Activated CD4-positive, alpha-beta T cell treated with anti-CD3 and anti-CD28 coated beads for 1 hour (primary cell): ENCODE results near the gene ITGA11.

Source experiments
- DNase-seq: peaks from one replicate; pipeline ENCODE4 v3.0.0-alpha.2; 2020

The ITGA11 gene

DNA sequence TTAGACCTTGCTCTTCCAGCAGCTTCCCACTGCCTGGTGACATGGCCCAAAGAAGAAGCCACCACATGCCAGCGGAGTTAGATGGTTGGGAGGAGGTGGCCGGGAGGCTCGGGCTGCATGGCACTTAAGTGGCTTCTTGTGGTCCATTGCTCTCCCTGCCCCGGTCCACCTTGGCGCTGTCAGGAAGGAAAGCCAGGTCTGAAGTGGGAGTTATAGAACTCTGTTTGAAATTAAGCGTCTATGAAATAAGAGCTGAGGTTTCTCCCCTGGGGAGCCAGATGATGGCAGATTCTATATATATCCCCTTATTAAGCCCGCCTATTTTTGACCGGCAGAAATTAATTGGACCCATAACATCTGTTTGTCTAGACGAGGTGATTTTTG lies 61.2 kb downstream of the ITGA11 start:
- no peak for DNase-seq

DNA sequence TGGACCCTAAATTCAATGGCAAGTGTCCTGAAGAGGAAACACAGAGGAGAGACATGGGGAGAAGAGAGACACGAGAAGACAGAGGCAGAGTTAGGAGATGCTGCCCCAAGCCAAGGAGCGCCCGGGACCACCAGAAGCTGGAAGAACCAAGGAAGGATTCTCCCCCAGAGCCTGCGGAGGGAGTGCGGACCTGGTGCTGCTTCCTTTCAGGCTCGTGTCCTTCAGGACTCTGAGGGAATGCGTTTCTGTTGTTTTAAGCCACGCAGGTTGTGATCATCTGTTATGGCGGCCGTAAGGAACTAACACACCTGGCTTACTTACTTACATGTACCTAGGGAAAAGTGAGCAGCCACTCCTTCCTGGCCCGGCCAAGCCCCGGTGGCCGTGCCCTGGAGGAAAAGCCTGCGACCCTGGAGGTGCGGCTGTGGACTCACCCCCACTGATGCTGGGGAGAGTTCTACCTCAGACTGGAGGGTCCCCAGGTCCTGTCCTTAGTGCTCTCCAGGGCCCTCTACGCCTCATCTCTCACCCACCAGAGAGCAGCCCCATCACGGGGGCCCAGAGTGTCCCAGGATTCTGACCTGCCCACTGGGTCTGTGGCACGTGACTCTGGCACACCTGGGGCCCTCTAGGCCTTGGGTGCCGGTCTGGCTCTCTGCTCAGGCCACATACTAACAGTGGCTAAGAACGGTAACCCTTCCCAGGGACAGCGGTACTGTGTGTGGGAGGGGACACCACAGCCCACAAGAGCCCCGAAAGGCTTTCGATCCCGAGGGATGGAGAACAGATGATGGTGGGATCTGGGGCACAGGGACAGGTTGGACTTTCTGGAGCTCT lies 61.8 kb downstream of the ITGA11 start:
- DNase-seq: no peak

GRCh38 chr15:68368731-68369435 lies 63.1 kb downstream of the ITGA11 start:
- no peak for DNase-seq

GRCh38 chr15:68367992-68368391 lies 64.0 kb downstream of the ITGA11 start:
- no peak for DNase-seq

DNA sequence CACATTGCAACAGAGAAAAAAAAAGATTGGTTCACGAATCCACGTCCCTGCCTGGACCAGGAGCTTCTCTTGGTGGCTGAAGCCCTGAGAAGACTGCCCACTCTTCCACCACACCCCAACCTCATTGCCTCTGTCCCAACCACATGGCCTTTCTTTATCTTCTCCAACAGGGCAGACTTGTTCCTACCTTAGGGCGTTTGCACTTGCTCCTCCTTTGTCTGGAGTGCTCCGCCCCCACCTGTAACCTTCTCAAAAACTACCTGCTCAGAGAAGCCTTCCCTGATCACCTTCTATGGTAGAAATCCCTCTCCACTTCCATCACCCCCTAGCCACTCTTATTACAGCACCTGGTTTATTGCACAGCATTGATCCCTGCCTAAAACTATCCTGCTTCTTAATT lies 64.7 kb downstream of the ITGA11 start:
- no peak for DNase-seq

DNA sequence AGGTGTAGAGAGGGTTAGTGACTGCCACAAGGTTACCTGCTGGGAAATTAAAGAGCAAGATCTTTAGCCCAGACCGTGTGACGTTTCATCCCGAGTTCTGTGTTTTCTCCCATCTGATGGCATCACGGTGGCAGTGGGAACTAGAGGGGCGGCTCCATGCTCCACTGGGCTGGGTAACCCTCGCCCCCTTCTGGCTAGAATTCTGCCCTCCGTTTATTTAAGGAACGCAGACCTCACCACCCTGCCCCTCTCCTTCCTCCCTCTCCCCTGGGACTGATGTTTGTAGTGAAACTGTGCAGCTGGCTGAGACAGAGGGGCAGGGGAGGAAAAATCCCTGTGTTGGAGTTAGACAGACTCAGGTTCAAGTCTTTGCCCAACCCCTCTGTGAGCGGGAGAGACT lies 65.6 kb downstream of the ITGA11 start:
- no peak for DNase-seq

- DNase-seq: no peak
These were observed 66.2 kb downstream of the ITGA11 start for GRCh38 chr15:68365770-68366169.

DNA sequence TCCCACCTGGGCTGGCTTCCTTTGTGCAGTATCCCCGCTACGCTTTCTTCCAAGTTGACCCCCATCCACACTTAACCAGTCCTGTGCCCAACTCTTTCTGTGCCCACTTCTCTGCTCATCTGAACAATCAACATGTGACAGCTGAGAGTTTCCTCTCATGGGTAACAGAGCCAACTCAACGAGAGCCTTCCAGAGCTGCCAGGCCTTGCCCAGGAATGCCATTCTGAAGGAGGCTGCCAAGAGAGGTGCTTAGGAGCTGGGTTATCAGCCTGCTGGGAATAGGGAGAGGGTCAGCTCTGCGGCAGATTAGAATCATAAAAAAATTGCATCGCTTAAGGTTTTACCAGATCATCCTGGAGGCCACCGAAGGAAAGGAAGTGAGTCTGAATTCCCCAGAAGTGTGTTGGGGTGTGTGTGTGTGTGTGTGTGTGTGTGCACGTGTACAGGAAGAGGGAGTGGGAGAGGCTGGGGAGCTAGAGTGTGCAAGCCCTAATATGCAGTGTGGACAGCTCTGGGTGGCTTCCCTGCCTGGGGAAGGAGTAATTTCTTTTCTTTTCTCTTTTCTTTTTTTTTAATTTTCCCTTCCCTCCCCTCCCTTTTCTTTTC lies 66.7 kb downstream of the ITGA11 start:
- no peak for DNase-seq

DNA sequence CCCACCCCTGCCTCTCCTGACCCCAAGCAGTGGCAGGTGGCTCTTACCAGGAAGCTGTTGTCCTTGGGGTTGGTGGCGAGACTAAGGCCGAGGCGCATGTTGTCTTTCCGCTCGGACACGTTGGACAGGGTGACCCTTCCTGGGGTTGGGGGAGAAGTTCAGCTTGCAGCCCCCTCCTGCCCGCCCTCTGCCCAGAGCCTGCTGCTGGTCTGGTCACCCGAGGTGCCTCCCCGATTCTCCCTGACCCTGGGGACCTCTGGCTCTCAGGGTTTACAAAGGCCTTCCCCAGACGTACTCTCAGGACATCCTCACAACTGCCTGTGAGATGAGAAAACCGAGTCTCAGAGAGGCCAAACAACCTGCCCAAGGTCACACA lies 67.3 kb downstream of the ITGA11 start:
- DNase-seq: no peak

DNA sequence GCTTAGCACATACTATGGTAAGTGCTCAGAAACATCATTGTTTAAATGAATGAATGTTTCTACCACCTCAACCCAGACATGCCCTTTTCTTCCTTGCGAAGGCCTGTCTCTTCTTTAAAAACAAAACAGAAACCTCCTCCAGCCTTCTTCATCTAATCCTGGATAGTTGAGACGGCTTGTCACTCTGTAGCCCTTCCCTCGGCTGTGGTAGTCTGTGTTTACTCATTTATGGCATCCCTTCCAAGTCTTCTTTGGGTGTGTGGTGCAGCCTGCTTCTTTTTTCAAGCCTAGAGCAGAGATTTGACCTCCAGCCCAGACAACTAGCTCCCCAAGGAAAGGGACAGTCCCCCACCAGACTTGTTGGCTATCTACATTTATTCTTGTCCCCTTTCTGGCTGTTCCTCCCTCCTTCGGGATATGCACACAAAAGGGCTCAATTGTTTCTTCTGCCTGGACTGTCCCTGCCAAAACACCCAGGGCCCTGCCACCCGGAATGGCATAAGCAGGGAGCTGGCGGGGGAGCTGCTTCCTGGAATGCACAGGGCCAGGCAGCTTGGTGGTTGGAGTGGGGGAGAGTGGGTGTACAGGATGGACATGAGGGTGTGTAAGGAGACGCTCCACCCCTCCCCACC lies 67.8 kb downstream of the ITGA11 start:
- DNase-seq: no peak

GRCh38 chr15:68363353-68363752 lies 68.6 kb downstream of the ITGA11 start:
- no peak for DNase-seq

GRCh38 chr15:68362537-68363126 lies 69.3 kb downstream of the ITGA11 start:
- DNase-seq: no peak

- no peak for DNase-seq
These were observed 71.2 kb downstream of the ITGA11 start for GRCh38 chr15:68360721-68361120.

DNA sequence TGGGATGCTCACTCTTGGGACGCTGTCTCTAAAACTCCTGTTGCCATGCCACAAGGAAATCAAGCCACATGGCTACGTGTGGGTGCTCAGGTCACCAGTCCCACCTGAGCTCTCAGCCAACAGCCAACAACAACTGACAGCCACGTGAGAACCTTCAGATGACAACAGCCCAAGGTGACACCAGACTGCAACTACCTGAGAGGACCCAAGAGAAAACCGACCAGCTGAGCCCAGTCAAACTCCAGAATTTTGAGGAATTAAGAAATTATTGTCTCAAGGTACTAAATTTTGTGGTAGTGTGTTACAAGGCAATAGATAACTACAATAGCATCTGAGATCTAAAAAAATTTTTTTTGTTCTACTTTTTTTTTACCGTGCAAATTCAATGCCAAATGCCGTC lies 75.2 kb downstream of the ITGA11 start:
- no peak for DNase-seq

GRCh38 chr15:68354923-68355322 lies 77.0 kb downstream of the ITGA11 start:
- no peak for DNase-seq

- DNase-seq: no peak
These were observed 77.7 kb downstream of the ITGA11 start for GRCh38 chr15:68354268-68354667.

GRCh38 chr15:68353421-68354135 lies 78.4 kb downstream of the ITGA11 start:
- DNase-seq: no peak

DNA sequence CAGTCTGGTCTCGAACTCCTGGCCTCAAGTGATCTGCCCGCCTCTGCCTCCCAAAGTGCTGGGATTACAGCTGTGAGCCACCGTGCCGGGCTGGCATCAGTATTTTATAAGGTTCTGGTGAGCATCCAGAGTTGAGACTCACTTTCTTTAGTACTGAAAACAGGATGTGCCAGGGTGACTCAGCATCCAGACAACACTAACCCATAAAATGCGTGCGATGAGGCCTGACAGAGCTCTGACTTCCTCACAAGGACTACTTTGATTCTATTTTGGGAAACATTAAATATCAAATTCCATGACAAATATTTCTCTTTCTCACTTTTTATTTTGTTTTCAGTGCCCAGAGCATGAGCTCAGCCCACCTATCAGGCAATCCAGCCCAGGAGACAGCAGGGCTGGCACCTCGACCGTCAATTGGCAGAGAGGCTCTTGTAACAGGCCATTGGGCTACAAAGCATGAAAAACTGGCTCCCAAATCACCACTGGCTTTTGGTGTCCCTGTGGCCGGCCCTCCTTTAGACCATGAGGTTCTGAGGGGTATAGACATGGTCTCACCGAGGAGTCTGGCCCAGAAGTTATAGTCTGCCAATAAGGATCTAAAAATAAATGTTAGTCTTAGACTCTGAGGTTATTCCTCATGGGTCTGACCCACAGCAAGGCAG lies 79.4 kb downstream of the ITGA11 start:
- DNase-seq: no peak

DNA sequence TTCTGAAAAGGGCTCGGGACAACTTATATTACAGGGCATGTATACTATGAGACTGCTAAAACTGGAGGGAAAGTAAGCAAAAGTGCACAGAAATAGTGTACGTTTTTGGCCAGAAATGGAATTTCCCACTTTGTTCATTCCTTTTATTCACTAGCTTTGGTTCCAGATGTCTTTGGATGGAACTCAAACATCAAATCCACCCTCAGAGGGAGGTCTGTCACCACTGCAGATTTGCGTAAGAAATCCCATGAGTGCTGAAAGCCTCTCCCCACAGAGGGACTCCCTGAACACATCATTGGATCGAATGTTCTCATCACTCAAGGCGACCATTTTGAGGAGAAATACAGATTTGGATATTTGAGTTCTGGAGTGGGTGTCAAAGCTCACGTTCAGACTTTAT lies 82.8 kb downstream of the ITGA11 start:
- no peak for DNase-seq

- no peak for DNase-seq
These were observed 83.4 kb downstream of the ITGA11 start for GRCh38 chr15:68348606-68349005.

GRCh38 chr15:68348081-68348480 lies 83.9 kb downstream of the ITGA11 start:
- no peak for DNase-seq

DNA sequence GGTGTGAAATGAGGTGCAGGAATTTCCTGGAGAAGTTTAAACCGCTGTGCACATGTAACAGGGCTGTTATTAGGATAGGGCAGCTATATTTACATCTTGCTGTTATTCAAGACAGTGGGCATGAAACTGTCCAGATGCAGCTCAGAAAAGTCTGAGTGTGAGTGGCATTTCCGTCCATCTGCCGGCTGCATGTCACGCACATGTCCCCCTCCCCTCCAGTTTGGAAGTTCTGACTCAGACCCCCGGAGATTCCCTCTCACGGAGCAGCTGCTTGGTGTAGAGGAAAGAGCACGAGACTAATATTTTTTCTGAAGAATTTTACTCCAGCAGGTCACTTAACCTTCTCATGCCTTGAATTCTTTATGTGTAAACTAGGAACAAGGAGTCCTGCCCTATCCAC lies 84.6 kb downstream of the ITGA11 start:
- no peak for DNase-seq
